ENCODE results near the gene EHMT1. TPM values are rescaled to one million over a fixed set of nuclear protein-coding genes. Genes with fewer than 3 reads are reported as not detected.

Gene EHMT1
- total RNA-seq, 2 experiments from 2014 or later = 80.6 to 87.8 TPM

DNA sequence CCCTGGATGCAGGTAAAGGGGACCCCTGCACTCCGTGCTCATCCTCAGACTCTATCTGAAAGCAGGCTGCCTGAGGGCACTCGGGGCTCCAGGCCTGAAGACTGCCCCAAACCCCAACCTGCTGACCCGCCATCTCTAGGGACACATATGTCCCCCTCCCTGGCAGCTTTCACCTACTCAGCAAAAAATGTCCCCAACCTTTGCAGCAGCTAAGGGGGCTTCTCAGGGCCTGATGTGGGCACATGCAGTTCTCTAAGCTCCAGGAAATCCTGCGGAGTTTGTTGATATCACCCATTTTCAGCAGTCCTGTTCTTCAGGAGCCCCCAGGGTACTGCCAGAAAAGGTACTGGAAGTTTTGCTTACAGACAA is 37.9 kb upstream of the EHMT1 start:
- ChIA-PET CTCF (interaction anchor here (0.9 kb wide), 1 partner anchor 38 kb away, joined by 3 read pairs; no protein-coding TSS in a partner anchor), POLR2A (no interaction called here)
- Mint-ChIP-seq H3K27ac (no peak overlapping the region), H3K4me1 (ENCODE audit: low read depth) (peaks cover 18% of the 10 kb centered on the region), H3K27me3 (no peaks in the 10 kb centered on the region), H3K36me3 (ENCODE audit: low read depth) (peaks cover 37% of the 10 kb centered on the region), H3K4me3 (no peak overlapping the region), H3K9me3 (no peaks in the 10 kb centered on the region)
- no peak for ATAC-seq (ENCODE audit: poor library complexity)
- Histone ChIP-seq H3K9me3 (ENCODE audit: control insufficient read depth in 1 of 2, insufficient read depth in 1 of 2, low read length in 2 of 2) (no peaks in the 10 kb centered on the region), H3K36me3 (ENCODE audit: insufficient read depth, low read length) (peaks cover 24% of the 10 kb centered on the region), H3K4me1 (ENCODE audit: insufficient read depth, low read length) (peaks cover 30% of the 10 kb centered on the region), H3K27ac (ENCODE audit: low read depth in 1 of 2, low read length in 2 of 2) (no peak overlapping the region), H3K27me3 (ENCODE audit: control insufficient read depth in 1 of 2, insufficient read depth in 2 of 2, low read length in 2 of 2) (no peaks in the 10 kb centered on the region), H3K4me3 (ENCODE audit: low read length) (no peak overlapping the region)
- TF ChIP-seq, protein P1, sequence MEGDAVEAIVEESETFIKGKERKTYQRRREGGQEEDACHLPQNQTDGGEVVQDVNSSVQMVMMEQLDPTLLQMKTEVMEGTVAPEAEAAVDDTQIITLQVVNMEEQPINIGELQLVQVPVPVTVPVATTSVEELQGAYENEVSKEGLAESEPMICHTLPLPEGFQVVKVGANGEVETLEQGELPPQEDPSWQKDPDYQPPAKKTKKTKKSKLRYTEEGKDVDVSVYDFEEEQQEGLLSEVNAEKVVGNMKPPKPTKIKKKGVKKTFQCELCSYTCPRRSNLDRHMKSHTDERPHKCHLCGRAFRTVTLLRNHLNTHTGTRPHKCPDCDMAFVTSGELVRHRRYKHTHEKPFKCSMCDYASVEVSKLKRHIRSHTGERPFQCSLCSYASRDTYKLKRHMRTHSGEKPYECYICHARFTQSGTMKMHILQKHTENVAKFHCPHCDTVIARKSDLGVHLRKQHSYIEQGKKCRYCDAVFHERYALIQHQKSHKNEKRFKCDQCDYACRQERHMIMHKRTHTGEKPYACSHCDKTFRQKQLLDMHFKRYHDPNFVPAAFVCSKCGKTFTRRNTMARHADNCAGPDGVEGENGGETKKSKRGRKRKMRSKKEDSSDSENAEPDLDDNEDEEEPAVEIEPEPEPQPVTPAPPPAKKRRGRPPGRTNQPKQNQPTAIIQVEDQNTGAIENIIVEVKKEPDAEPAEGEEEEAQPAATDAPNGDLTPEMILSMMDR (IDR thresholded peaks at IDR 0.05) = no peak
- intact Hi-C loops (cut with DNase I, micrococcal nuclease) = no loop called here
- DNase-seq = no peak

GRCh38 chr9:137581361-137582285 is 37.2 kb upstream of the EHMT1 start:
- DNase-seq (no peak), ATAC-seq (ENCODE audit: poor library complexity) (no peak)
- Histone ChIP-seq H3K36me3 (ENCODE audit: insufficient read depth, low read length) (peaks cover 20% of the 10 kb centered on the region), H3K4me3 (ENCODE audit: low read length) (no peak overlapping the region), H3K4me1 (ENCODE audit: insufficient read depth, low read length) (peaks cover 24% of the 10 kb centered on the region), H3K9me3 (ENCODE audit: control insufficient read depth in 1 of 2, insufficient read depth in 1 of 2, low read length in 2 of 2) (no peaks in the 10 kb centered on the region), H3K27ac (ENCODE audit: low read depth in 1 of 2, low read length in 2 of 2) (no peak overlapping the region), H3K27me3 (ENCODE audit: control insufficient read depth in 1 of 2, insufficient read depth in 2 of 2, low read length in 2 of 2) (no peaks in the 10 kb centered on the region)
- H3K4me1 Mint-ChIP-seq (ENCODE audit: low read depth) = peaks cover 12% of the 10 kb centered on the region
- no peak overlapping the region for H3K27ac Mint-ChIP-seq
- H3K4me3 Mint-ChIP-seq = peak overlapping the region; percentile 11
- H3K27me3 Mint-ChIP-seq = no peaks in the 10 kb centered on the region
- peaks cover 40% of the 10 kb centered on the region for H3K36me3 Mint-ChIP-seq (ENCODE audit: low read depth)
- no peaks in the 10 kb centered on the region for H3K9me3 Mint-ChIP-seq
- intact Hi-C loops (cut with DNase I, micrococcal nuclease) = no loop called here
- TF ChIP-seq, protein P1 (IDR thresholded peaks at IDR 0.05) = no peak
- CTCF ChIA-PET = interaction anchor here (0.9 kb wide), 1 partner anchor 38 kb away, joined by 3 read pairs; no protein-coding TSS in a partner anchor
- POLR2A ChIA-PET = no interaction called here

GRCh38 chr9:137582286-137582860 is 36.4 kb upstream of the EHMT1 start:
- no peaks in the 10 kb centered on the region for H3K27me3 ChIP-seq (ENCODE audit: control insufficient read depth in 1 of 2, insufficient read depth in 2 of 2, low read length in 2 of 2)
- H3K9me3 ChIP-seq (ENCODE audit: control insufficient read depth in 1 of 2, insufficient read depth in 1 of 2, low read length in 2 of 2) = no peaks in the 10 kb centered on the region
- Mint-ChIP-seq H3K4me3 (peak overlapping the region; percentile 11), H3K27me3 (no peaks in the 10 kb centered on the region), H3K36me3 (ENCODE audit: low read depth) (peaks cover 37% of the 10 kb centered on the region), H3K4me1 (ENCODE audit: low read depth) (peaks cover 7% of the 10 kb centered on the region), H3K9me3 (no peaks in the 10 kb centered on the region), H3K27ac (no peak overlapping the region)
- no peak overlapping the region for H3K27ac ChIP-seq (ENCODE audit: low read depth in 1 of 2, low read length in 2 of 2)
- peaks cover 28% of the 10 kb centered on the region for H3K36me3 ChIP-seq (ENCODE audit: insufficient read depth, low read length)
- intact Hi-C loops (cut with DNase I, micrococcal nuclease) = no loop called here
- TF ChIP-seq, protein P1 (IDR thresholded peaks at IDR 0.05) = no peak
- H3K4me1 ChIP-seq (ENCODE audit: insufficient read depth, low read length) = peaks cover 16% of the 10 kb centered on the region
- ATAC-seq (ENCODE audit: poor library complexity) (no peak), DNase-seq (peak in 2 of 14 experiments; percentile 30 to 41)
- ChIA-PET POLR2A (no interaction called here), CTCF (no interaction called here)
- H3K4me3 ChIP-seq (ENCODE audit: low read length) = no peak overlapping the region

Measured in CD4-positive, alpha-beta T cell (primary cell).